Body of pancreas (tissue), 4 donors: ENCODE results near the gene TTI1. TPM values are rescaled to one million over a fixed set of nuclear protein-coding genes. Genes with fewer than 3 reads are reported as not detected.

ENCODE experiments used
- ATAC-seq: fragments of 150-250 bp; one replicate; pipeline ENCODE4 v1.9.1; 2016
- DNase-seq, 4 donors: peaks; one replicate each; pipeline ENCODE4 v3.0.0-alpha.2; 2019
- H3K27ac ChIP-seq, 4 donors: fragments of 200-600 bp; sonication (generic); 1 replicate in 3 of 4; 2 replicates in 1 of 4; pipeline versions ENCODE4 v1.5.1 to v1.6.1; 2016 to 2019; ENCODE audit warnings: mild to moderate bottlenecking in 1 of 4, mixed read lengths in 1 of 4, moderate library complexity in 1 of 4
- H3K27me3 ChIP-seq, 2 donors: fragments of 200-600 bp; sonication (generic); one replicate each; pipeline ENCODE4 v1.6.0; 2016; ENCODE audit warnings: mild to moderate bottlenecking in 1 of 2
- H3K36me3 ChIP-seq, 2 donors: fragments of 200-600 bp; sonication (generic); replicated peaks in 1 of 2; 2 replicates each; pipeline ENCODE4 v1.5.1; 2016; ENCODE audit warnings: low read depth in 2 of 2; ENCODE audit not compliant: insufficient read depth in 1 of 2
- H3K4me1 ChIP-seq: fragments of 200-600 bp; sonication (generic); one replicate; pipeline ENCODE4 v1.6.0; 2016
- H3K4me3 ChIP-seq, 2 donors: fragments of 200-600 bp; sonication (generic); 1 replicate in 1 of 2; 2 replicates in 1 of 2; pipeline ENCODE4 v1.5.1; 2016 to 2019
- H3K9me3 ChIP-seq, 3 donors: fragments of 200-600 bp; sonication (generic); 1 replicate in 2 of 3; 2 replicates in 1 of 3; pipeline ENCODE4 v1.5.1; 2016
- POLR2A ChIP-seq, 3 donors: fragments of 450-650 bp; IDR thresholded peaks; one replicate each; pipeline ENCODE4 v1.6.1; 2016; ENCODE audit warnings: antibody characterized with exemption in 3 of 3, mild to moderate bottlenecking in 2 of 3
- whole genome bisulfite sequencing, 2 donors: methylation state at CpG; one replicate each; pipeline ENCODE4 v1.1.5; 2017; 5-methylcytosine and 5-hydroxymethylcytosine counted together
- intact Hi-C: fragments of 100-400 bp; cut with DNase I; formaldehyde crosslinking; loops from one replicate; pipeline ENCODE4 v1.15.1; 2023
- total RNA-seq, 2 donors: library from RNA; depleted of rRNA; stranded (reverse); fragments of >200 nt; gene quantifications; one replicate each; pipeline ENCODE4 v1.1.0, GENCODE V29; 2016
- TF ChIP-seq, protein P1 (sequence below), 7 experiments: fragments of 450-650 bp in 4 of 7; fragments of 200-600 bp in 3 of 7; sonication (generic) in 3 of 7; IDR thresholded peaks; one replicate each; pipeline ENCODE4 v1.5.1; 2016 to 2019; ENCODE audit warnings: antibody characterized with exemption in 7 of 7

Gene TTI1
- total RNA-seq, 2 donors from 2014 or later: 12.2 to 14.0 TPM

DNA sequence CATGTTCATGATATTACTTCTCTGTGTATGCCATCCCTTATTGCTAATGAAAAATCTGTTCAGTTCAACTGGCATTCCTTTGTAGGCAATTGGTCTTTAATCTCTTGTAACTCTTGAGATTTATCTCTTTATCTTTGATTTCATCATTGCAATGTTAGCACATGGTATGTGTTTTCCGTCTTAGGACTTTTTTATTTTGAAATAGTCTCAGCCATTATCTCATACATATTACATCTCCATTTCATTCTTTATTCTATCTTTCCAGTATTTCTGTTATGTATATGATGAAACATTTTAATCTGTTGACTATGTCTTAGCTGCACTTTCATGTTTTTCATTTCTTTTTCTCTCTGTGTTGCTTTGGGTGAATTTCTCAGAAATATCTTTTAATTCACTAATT lies 72.2 kb downstream of the TTI1 start:
- no peak for TF ChIP-seq POLR2A (IDR thresholded peaks at IDR 0.05)
- TF ChIP-seq, protein P1, sequence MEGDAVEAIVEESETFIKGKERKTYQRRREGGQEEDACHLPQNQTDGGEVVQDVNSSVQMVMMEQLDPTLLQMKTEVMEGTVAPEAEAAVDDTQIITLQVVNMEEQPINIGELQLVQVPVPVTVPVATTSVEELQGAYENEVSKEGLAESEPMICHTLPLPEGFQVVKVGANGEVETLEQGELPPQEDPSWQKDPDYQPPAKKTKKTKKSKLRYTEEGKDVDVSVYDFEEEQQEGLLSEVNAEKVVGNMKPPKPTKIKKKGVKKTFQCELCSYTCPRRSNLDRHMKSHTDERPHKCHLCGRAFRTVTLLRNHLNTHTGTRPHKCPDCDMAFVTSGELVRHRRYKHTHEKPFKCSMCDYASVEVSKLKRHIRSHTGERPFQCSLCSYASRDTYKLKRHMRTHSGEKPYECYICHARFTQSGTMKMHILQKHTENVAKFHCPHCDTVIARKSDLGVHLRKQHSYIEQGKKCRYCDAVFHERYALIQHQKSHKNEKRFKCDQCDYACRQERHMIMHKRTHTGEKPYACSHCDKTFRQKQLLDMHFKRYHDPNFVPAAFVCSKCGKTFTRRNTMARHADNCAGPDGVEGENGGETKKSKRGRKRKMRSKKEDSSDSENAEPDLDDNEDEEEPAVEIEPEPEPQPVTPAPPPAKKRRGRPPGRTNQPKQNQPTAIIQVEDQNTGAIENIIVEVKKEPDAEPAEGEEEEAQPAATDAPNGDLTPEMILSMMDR (IDR thresholded peaks at IDR 0.05): no peak
- 64 to 82% methylated on average over 1 of the region's 1 CpG for WGBS, 2 donors
- H3K27me3 ChIP-seq: no peaks in the 10 kb centered on the region
- no peak overlapping the region for H3K27ac ChIP-seq
- intact Hi-C loops: no loop called here
- ATAC-seq (no peak), DNase-seq (no peak)
- no peaks in the 10 kb centered on the region for H3K9me3 ChIP-seq
- no peak overlapping the region for H3K4me3 ChIP-seq
- no peaks in the 10 kb centered on the region for H3K36me3 ChIP-seq
- H3K4me1 ChIP-seq: no peaks in the 10 kb centered on the region

DNA sequence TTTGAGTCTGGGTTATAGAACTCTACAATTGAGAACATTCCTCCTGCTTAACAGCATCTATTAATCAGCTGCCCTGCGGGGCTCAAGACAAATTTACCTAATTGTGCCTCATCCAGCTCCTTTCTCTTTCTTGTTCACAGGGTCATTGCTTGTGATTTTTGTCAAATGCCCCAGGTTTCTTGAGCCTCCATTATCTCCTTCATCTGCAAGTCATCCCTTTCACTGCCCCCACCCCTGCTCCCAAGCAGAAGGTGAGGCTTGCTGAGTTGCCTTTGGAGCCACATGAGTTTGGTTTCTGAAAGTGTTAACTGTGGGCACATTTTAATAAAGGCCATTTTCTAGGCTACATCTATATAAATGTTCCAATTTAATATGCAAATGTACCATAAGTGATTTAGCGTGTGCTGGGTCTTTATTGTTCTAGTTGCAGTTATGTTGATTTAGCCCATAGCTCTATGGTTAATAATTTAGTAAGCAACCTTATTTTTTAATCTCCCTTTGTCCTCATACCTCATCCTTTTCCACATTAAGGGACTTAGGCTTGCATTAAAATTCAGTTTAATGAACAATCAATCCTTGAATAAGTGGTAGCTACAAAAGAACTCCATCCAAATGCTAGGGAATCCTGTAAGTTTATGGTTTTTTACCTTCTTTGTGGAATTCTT lies 74.3 kb downstream of the TTI1 start:
- Histone ChIP-seq H3K4me3 (no peak overlapping the region), H3K27ac (no peak overlapping the region), H3K27me3 (no peaks in the 10 kb centered on the region), H3K36me3 (no peaks in the 10 kb centered on the region), H3K9me3 (no peaks in the 10 kb centered on the region), H3K4me1 (no peaks in the 10 kb centered on the region)
- intact Hi-C loops: no loop called here
- WGBS, 2 donors: 81 to 82% methylated on average over 2 of the region's 2 CpGs
- TF ChIP-seq, protein P1 (IDR thresholded peaks at IDR 0.05): no peak
- no peak for TF ChIP-seq POLR2A (IDR thresholded peaks at IDR 0.05)
- no peak for DNase-seq
- no peak for ATAC-seq

DNA sequence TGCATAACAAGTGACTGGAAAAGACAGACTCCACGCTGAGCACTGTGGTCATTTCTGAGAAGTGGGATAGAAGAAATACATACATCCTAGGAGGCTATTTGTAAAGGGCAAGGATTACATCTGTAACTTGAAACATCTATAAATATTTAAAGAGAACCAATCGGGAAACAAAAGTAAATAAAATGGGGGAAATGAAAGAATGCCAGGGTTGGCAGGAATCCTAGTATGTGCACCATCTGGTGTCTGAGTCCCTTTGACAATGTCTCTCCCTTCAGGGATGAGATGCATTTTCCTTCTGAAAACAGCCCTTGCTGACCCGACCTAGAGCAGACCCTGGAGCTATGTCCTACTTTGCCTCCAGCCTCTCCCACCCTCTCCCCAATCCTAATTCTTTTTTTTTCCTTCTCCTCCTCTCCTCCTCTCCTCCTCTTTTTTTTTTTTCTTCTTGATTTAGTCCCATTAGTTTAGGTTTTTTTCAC lies 77.1 kb downstream of the TTI1 start:
- H3K9me3 ChIP-seq: no peaks in the 10 kb centered on the region
- H3K27ac ChIP-seq: no peak overlapping the region
- intact Hi-C loops: no loop called here
- 26 to 39% methylated on average over 3 of the region's 3 CpGs for WGBS, 2 donors
- H3K27me3 ChIP-seq: no peaks in the 10 kb centered on the region
- ATAC-seq: no peak
- H3K4me1 ChIP-seq: no peaks in the 10 kb centered on the region
- DNase-seq: no peak
- no peak for TF ChIP-seq POLR2A (IDR thresholded peaks at IDR 0.05)
- TF ChIP-seq, protein P1 (IDR thresholded peaks at IDR 0.05): no peak
- no peaks in the 10 kb centered on the region for H3K36me3 ChIP-seq
- no peak overlapping the region for H3K4me3 ChIP-seq

DNA sequence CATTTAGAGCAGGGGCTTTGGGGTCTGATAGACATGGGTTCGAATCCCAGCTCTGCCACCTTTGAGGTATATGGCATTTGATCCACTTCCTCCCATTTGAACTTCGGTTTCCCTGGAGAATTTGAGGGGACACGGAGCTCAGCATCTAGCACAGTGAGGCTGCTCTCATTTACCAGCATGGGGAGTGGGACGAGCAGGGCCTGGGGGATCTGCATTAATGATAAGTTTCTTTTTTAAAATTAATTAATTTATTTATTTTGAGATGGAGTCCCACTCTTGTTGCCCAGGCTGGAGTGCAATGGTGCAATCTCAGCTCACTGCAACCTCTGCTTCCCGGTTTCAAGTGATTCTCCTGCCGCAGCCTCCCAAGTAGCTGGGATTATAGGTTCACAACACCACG lies 77.7 kb downstream of the TTI1 start:
- TF ChIP-seq, protein P1 (IDR thresholded peaks at IDR 0.05): no peak
- no peak for TF ChIP-seq POLR2A (IDR thresholded peaks at IDR 0.05)
- Histone ChIP-seq H3K4me1 (no peaks in the 10 kb centered on the region), H3K9me3 (no peaks in the 10 kb centered on the region), H3K4me3 (no peak overlapping the region), H3K36me3 (no peaks in the 10 kb centered on the region), H3K27ac (no peak overlapping the region), H3K27me3 (no peaks in the 10 kb centered on the region)
- intact Hi-C loops: no loop called here
- WGBS, 2 donors: 82 to 83% methylated on average over 7 of the region's 7 CpGs
- DNase-seq (no peak), ATAC-seq (no peak)

DNA sequence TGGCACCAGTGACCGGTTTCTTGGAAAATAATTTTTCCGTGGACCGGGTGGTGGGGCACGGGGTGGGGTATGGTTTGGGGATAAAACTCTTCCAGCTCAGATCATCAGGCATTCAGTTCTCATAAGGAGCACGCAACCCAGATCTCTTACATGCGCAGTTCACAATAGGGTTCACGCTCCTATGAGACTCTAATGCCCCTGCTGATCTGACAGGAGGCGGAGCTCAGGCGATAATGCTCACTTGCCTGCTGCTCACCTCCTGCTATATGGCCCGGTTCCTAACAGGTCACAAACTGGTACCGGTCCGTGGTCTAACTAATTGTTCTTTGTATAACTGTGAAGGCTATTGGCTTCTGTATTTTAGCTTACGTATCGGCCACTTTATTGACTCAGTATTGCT lies 78.6 kb downstream of the TTI1 start:
- Histone ChIP-seq H3K27me3 (no peaks in the 10 kb centered on the region), H3K4me1 (no peaks in the 10 kb centered on the region), H3K9me3 (no peaks in the 10 kb centered on the region), H3K4me3 (no peak overlapping the region), H3K36me3 (no peaks in the 10 kb centered on the region), H3K27ac (no peak overlapping the region)
- DNase-seq (no peak), ATAC-seq (no peak)
- WGBS, 2 donors: 65 to 76% methylated on average over 14 of the region's 14 CpGs
- intact Hi-C loops: no loop called here
- no peak for TF ChIP-seq POLR2A (IDR thresholded peaks at IDR 0.05)
- TF ChIP-seq, protein P1 (IDR thresholded peaks at IDR 0.05): no peak
